Measurements from ENCODE around the gene PROZ.
"Not testable (repeated sequence)": the region's sequence is repeated elsewhere in the genome, so short reads cannot be mapped to it uniquely, and the experiment has no call there.

The PROZ gene, protein sequence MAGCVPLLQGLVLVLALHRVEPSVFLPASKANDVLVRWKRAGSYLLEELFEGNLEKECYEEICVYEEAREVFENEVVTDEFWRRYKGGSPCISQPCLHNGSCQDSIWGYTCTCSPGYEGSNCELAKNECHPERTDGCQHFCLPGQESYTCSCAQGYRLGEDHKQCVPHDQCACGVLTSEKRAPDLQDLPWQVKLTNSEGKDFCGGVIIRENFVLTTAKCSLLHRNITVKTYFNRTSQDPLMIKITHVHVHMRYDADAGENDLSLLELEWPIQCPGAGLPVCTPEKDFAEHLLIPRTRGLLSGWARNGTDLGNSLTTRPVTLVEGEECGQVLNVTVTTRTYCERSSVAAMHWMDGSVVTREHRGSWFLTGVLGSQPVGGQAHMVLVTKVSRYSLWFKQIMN

DNA sequence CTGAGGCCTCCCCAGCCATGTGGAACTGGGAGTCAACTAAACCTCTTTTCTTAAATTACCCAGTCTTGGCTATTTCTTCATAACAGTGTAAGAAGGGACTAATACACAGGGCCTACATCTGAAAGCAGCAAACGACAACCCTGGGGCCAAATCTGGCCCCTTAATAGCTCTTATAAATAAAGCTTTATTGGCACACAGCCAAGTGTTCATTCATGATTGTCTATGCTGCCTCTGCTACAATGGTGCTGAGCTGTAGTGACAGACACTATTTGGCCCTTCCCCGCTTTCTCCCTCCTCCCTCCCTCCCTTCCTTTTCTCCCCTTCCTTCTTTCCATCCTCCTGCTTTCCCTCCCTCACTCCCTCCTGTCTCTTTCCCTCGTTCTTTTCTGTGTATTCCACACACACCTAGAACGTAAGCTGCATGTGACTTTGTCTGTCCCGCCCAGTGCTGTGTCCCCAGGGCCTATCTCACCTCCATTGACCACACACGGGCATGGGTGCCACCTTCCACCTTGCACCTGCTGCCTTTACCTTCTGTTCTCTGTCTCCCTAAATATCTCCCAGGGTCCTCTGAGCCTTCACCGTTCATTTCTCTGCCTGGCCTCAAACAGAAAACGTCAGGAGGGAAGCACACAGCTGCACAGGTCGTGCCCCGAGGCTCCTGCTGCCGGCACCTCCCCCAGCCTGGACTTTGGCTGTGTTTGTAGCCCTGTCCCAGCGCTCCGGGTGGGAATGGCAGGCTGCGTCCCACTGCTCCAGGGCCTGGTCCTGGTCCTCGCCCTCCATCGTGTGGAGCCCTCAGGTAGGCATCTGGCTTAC is at the start of gene PROZ:
TSS of gene PROZ (plus strand) at position 720 of the 819 bp plus-strand sequence. CDS start at position 733, 13 bp downstream.
- Mint-ChIP-seq H3K36me3 (peaks cover 3% of the 10 kb centered on the region), H3K27me3 (peaks cover 12% of the 10 kb centered on the region), H3K27ac (no peak within 1 kb of the TSS), H3K4me3 (no peak within 1 kb of the TSS), H3K9me3 (peaks cover 9% of the 10 kb centered on the region), H3K4me1 (peaks cover 2% of the 10 kb centered on the region)
- DNase-seq (ENCODE audit: low spot score in 2 of 2), result no peak
- ATAC-seq (ENCODE audit: low read depth), result no peak

DNA sequence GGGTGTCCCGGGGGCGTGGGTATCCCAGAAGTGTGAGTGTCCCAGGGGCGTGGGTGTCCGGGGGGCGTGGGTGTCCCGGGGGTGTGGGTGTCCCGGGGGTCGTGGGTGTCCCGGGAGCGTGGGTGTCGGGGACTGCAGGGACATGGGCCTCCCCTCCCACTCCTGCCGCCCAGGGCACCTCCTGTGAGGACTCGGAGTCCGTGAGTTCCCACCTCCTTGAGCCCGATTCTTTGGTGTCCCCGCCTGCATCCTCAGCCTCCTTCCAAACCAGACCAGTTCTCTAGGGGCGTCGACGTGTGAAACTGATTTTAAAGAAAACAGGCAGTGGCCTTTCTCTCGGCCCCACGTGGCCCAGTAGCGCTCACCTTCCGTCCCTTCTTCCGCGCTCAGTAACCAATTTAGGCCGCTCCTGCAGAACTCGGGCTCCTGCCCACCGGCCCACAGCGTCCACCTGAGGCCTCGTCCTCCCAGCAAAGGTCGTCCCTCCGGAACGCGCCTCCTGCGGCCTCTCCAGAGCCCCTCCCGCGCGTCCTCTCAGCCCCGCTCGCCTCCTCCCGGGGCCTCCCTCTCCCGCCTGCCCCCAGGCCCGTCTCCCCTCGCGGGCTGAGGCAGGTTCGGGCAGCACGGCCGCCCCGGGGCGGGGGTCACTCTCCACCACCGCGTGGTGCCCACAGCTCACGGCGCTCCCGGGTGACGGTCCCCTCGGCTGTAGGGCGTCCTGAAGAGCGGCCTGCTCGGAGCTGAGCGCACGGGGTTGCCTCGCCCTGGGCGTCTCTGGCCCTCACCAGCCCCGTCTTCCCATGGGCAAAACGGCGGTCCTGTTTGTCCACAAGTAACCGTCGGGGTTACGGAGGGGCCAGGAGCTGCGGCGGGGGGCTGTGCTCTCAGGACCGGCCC is 49.0 kb upstream of the PROZ start:
- H3K4me1 Mint-ChIP-seq, result no peaks in the 10 kb centered on the region
- ATAC-seq (ENCODE audit: low read depth) (no peak), DNase-seq (ENCODE audit: low spot score in 2 of 2) (no peak)
- no peaks in the 10 kb centered on the region for H3K9me3 Mint-ChIP-seq
- no peak overlapping the region for H3K4me3 Mint-ChIP-seq
- H3K27ac Mint-ChIP-seq, result no peak overlapping the region
- H3K36me3 Mint-ChIP-seq, result no peaks in the 10 kb centered on the region
- H3K27me3 Mint-ChIP-seq, result peaks cover 5% of the 10 kb centered on the region

DNA sequence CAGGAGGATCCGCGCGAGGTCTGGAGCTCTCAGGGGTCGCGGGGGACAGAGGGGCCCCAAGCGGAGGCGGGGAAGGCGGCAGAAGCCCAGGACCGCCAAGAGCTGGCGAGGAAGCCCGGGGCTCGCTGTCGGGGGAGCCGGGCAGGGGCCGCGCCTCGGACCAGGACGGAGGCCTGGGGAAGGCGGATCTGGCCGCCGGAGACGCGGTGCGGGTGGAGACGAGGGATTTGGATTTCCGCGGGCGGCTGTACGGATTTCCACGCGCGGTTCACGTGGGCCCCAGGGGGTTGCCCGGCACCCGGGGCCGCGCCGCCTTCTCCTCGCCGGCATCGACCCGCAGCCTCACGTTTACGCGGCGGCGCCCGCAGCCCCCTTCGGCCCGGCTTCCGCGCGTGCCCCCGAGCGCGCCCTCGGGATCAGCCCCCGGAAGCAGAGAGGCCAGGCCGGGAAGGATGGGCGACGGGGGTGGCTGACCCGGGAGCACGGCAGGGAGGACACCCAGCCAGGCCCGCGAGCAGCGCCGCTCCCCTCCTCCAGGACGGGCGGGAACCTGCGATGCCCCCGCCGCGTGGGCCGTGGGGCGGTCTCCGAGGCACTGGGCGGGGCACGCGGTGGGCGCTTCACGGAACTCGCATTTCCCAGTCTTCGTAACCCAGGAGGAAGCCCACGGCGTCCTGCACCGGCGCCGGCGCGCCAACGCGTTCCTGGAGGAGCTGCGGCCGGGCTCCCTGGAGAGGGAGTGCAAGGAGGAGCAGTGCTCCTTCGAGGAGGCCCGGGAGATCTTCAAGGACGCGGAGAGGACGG is 48.2 kb upstream of the PROZ start:
- Mint-ChIP-seq H3K9me3 (no peaks in the 10 kb centered on the region), H3K27ac (no peak overlapping the region), H3K4me1 (no peaks in the 10 kb centered on the region), H3K36me3 (no peaks in the 10 kb centered on the region), H3K4me3 (no peak overlapping the region), H3K27me3 (peaks cover 2% of the 10 kb centered on the region)
- DNase-seq (ENCODE audit: low spot score in 2 of 2), result no peak
- no peak for ATAC-seq (ENCODE audit: low read depth)

DNA sequence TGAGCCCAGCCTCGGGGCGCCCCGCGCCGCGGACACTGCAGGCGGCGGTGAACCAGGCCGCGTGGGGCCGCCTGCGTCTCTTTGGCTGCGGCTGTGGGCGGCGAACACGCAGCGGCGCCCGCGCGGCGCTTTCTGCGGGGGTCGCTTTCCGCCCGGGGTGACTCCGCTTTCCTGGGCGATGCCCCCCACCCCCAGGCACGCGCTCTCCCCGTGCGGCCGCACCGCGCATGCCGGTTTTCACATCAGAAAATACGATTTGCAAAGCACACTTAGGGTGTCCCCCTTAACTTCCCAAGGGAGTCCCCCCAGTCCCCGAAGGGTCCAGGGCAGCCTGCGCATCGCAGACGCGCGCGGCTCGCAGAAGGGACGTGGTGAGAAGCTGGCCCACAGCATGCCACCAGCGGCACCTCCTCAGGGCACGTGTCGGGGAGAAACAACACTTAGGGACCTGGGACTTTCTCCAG is 47.6 kb upstream of the PROZ start:
- no peaks in the 10 kb centered on the region for H3K9me3 Mint-ChIP-seq
- ATAC-seq (ENCODE audit: low read depth) (no peak), DNase-seq (ENCODE audit: low spot score in 2 of 2) (no peak)
- H3K27ac Mint-ChIP-seq, result no peak overlapping the region
- H3K4me1 Mint-ChIP-seq, result no peaks in the 10 kb centered on the region
- H3K4me3 Mint-ChIP-seq, result no peak overlapping the region
- H3K36me3 Mint-ChIP-seq, result no peaks in the 10 kb centered on the region
- peaks cover 2% of the 10 kb centered on the region for H3K27me3 Mint-ChIP-seq

DNA sequence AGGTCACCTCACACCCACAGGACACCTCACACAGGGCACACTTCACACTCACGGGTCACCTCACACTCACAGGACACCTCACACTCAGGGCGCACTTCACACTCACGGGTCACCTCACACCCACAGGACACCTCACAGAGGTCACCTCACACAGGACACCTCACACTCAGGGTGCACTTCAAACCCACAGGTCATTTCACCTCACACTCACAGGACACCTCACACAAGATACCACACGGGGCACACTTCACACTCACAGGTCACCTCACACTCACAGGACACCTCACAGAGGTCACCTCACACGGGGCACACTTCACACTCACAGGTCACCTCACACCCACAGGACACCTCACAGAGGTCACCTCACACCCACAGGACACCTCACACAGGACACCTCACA is 46.6 kb upstream of the PROZ start:
- H3K27ac Mint-ChIP-seq; H3K9me3 Mint-ChIP-seq; H3K36me3 Mint-ChIP-seq; H3K4me3 Mint-ChIP-seq; ATAC-seq (ENCODE audit: low read depth); H3K4me1 Mint-ChIP-seq; DNase-seq (ENCODE audit: low spot score in 2 of 2); H3K27me3 Mint-ChIP-seq: not testable (repeated sequence)

DNA sequence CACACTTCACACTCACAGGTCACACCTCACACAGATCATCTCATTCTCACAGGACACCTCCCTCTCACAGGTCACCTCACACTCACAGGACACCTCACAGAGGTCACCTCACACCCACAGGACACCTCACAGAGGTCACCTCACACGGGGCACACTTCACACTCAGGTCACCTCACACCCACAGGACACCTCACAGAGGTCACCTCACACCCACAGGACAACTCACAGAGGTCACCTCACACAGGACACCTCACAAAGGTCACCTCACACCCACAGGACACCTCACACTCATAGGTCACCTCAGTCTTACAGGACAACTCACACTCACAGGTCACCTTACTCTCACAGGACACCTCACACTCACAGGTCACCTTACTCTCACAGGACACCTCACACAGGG is 46.0 kb upstream of the PROZ start:
- not testable (repeated sequence) for H3K27ac Mint-ChIP-seq; ATAC-seq (ENCODE audit: low read depth); H3K36me3 Mint-ChIP-seq; H3K4me3 Mint-ChIP-seq; H3K27me3 Mint-ChIP-seq; H3K4me1 Mint-ChIP-seq; DNase-seq (ENCODE audit: low spot score in 2 of 2); H3K9me3 Mint-ChIP-seq

DNA sequence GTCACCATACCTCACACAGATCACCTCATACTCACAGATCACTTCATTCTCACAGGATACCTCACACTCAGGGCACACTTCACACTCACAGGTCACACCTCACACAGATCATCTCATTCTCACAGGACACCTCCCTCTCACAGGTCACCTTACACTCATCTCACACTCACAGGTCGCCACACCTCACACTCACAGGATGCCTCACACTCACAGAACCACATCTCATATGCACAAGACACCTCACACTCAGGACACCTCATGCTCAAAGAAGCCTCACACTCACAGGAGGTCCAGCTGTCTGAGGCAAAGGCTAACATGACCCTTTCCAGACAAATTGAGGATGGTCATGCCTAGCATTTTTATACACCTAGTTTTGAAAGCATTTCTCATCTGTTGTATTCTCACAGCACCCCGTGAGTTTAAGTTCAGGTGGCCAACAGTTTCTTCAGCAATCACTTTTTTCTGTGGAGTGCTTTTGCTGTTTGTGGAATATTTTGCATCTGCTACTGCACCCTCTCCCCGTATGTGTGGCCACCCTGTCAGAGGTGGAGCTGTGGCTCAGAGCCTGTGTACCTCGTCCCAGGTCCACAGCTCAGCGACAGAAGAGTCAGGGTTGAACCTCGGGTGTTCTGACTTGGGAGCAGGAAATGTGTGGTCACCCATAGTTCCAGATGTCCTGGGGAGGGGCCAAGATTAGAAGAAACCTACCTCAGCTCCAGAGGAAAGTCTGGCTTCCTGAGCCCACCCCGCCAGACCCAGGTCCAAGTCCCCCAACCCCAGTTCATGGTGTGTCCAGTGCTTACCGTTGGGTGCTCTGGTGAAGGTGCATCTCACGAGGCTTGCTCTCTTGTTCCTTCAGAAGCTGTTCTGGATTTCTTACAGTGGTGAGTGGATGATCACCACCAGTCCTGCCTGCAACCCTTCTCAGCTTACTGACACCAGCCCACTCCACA is 45.3 kb upstream of the PROZ start:
- ATAC-seq (ENCODE audit: low read depth), result no peak

DNA sequence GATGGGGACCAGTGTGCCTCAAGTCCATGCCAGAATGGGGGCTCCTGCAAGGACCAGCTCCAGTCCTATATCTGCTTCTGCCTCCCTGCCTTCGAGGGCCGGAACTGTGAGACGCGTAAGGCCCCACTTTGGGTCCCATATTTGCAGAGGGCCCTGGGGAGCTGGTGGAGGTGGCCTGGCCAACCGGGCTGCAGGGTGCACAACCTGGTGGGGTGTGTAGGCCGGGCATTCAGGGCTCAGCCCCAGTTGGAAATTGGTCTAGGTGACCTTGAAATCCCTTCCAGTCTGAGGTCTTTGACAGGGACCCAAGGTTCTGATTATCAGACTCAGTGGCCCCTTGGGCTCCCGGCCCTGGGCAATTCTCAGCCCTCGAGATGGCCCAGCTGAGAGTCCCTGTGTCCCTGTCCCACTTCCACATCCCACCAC is 44.6 kb upstream of the PROZ start:
- Mint-ChIP-seq H3K36me3 (no peaks in the 10 kb centered on the region), H3K9me3 (no peaks in the 10 kb centered on the region), H3K27me3 (no peaks in the 10 kb centered on the region), H3K4me3 (no peak overlapping the region), H3K4me1 (no peaks in the 10 kb centered on the region), H3K27ac (no peak overlapping the region)
- ATAC-seq (ENCODE audit: low read depth), result no peak
- DNase-seq (ENCODE audit: low spot score in 2 of 2), result no peak

More for the DNA sequence above, 45.3 kb upstream of the PROZ start:
- Mint-ChIP-seq H3K4me1 (no peaks in the 10 kb centered on the region), H3K9me3 (no peaks in the 10 kb centered on the region), H3K27me3 (no peaks in the 10 kb centered on the region), H3K4me3 (no peak overlapping the region), H3K36me3 (no peaks in the 10 kb centered on the region), H3K27ac (no peak overlapping the region)
- no peak for DNase-seq (ENCODE audit: low spot score in 2 of 2)

DNA sequence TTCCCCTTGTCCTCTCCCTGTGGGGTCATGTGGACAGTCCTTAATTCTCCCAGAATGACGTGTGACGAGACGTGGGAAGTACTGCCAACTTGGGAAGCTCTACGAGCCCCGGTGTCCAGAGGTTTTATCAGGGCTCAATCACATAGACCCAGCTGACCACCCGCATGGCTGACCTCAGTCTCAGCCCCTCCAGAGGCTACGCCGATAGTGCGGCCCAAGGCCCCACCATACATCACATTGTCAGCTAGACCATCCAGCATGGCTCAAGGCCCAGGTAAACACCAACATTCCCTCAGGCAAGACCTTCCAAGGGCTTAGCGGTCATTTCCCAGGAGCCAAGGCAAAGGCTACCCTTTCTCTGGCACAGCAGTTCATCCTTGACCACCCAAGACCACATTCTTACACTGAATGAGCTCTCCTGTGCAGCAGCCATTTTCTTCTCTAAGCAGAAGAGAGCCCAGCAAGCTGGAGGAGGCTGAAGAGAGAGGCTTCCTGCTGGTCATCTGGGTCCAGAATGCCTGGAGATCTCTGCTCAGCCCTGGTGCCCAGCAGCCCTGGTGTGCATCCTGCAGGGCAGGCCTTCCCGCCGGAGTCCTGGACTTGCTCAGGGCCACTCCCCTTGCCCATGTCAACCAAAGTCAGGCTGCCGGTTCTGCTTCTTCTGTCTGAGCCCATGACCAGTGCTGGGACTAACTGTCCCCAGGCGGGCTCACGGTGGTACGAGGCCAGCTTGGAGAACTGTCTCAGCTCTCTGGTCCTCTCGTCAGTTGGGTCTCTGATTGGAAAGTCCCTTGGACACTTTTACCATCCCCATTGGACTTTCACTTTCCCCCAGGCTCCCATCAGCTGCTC is 43.7 kb upstream of the PROZ start:
- no peak overlapping the region for H3K27ac Mint-ChIP-seq
- no peak overlapping the region for H3K4me3 Mint-ChIP-seq
- H3K36me3 Mint-ChIP-seq, result no peaks in the 10 kb centered on the region
- H3K27me3 Mint-ChIP-seq, result no peaks in the 10 kb centered on the region
- H3K9me3 Mint-ChIP-seq, result no peaks in the 10 kb centered on the region
- no peaks in the 10 kb centered on the region for H3K4me1 Mint-ChIP-seq
- no peak for ATAC-seq (ENCODE audit: low read depth)
- DNase-seq (ENCODE audit: low spot score in 2 of 2), result no peak

DNA sequence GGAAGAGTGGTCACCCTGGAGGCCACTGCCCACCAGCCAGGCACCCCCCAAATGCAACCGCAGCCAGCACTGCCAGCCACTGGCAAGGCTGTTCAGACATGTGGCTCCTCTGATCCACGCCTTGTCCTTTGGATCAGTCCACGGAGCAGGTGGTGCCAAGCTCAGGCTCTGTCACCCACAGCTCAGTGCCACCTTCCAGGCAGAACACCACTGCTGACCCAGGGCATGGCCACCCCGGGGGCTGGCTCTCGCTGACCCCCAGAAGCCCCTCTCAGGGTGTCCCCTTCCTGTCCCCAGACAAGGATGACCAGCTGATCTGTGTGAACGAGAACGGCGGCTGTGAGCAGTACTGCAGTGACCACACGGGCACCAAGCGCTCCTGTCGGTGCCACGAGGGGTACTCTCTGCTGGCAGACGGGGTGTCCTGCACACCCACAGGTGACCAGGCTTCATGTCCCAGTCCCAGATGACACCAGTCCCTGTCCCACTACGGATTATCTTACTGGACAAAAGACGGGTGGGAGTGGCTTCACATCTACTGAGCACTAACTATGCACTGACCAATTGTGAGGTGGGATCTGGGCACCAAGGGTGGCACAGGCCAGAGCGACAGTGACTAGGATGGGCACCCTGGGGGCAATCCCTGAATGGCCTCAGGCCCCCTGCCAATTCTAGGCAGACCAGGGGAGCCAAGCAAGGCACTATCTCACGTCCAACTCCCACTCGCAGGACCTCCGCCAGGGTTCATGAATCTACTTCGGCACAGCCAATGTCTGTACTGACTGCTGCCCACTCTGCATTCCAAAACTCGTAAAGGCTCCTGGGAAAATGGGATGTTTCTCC is 42.9 kb upstream of the PROZ start:
- ATAC-seq (ENCODE audit: low read depth) (no peak), DNase-seq (ENCODE audit: low spot score in 2 of 2) (no peak)
- Mint-ChIP-seq H3K27ac (no peak overlapping the region), H3K9me3 (no peaks in the 10 kb centered on the region), H3K4me1 (no peaks in the 10 kb centered on the region), H3K36me3 (no peaks in the 10 kb centered on the region), H3K27me3 (no peaks in the 10 kb centered on the region), H3K4me3 (no peak overlapping the region)

DNA sequence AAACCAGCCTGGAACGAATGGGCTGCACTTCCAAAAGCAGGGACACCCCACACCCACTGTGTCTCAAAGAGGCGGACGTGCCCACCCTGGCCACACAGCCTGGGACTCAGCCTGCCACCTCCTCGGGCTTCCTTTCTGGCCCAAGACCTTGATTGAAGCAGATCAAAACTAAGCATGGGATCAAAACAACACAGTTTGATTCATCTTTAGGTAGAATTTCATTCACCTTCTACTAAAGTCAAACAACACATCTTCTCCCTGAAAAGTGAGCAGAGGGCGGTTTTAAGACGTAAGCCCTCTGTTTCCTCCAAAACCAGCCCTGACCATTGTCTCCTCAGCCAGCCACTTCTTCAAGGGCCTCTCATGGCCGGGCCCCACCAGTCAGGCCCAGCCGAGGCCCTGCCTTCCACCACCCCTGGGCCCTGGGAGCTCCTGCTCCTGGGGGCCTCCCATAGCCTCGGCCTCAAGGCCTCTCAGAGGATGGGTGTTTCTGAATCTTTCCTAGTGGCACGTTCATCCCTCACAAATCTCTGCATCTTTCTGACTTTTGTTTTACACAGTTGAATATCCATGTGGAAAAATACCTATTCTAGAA is 42.1 kb upstream of the PROZ start:
- Mint-ChIP-seq H3K27ac (no peak overlapping the region), H3K4me3 (no peak overlapping the region), H3K4me1 (no peaks in the 10 kb centered on the region), H3K36me3 (no peaks in the 10 kb centered on the region), H3K9me3 (no peaks in the 10 kb centered on the region), H3K27me3 (no peaks in the 10 kb centered on the region)
- ATAC-seq (ENCODE audit: low read depth) (no peak), DNase-seq (ENCODE audit: low spot score in 2 of 2) (no peak)
